HG03378 (cell line): ENCODE measurements around the gene CCDC152.
"Not testable (repeated sequence)": the region's sequence is repeated elsewhere in the genome, so short reads cannot be mapped to it uniquely, and the experiment has no call there.

Source experiments
- ATAC-seq: cut with Tn5 transposase; IDR thresholded peaks from one replicate; pipeline ENCODE4 v1.9.1; 2021; ENCODE audit warnings: mild to moderate bottlenecking, moderate library complexity; ENCODE audit not compliant: unreplicated experiment

Gene CCDC152

GRCh38 chr5:42811591-42812446, 55.2 kb downstream of the CCDC152 start, which contains the start of gene SELENOP:
Gene SELENOP, minus strand, starts transcription at chr5:42811892. Its CDS starts 3,539 bp downstream, at chr5:42808353.
- no peak for ATAC-seq

GRCh38 chr5:42812620-42813019, 56.0 kb downstream of the CCDC152 start:
- ATAC-seq = no peak

GRCh38 chr5:42813533-42813932, 56.9 kb downstream of the CCDC152 start:
- ATAC-seq = no peak

GRCh38 chr5:42816546-42816945, 59.9 kb downstream of the CCDC152 start:
- ATAC-seq = not testable (repeated sequence)

- no peak for ATAC-seq
These were observed 63.1 kb downstream of the CCDC152 start for GRCh38 chr5:42819745-42820144.

- ATAC-seq = no peak
These were observed 65.9 kb downstream of the CCDC152 start for GRCh38 chr5:42822548-42822947.

- ATAC-seq = no peak
These were observed 67.8 kb downstream of the CCDC152 start for GRCh38 chr5:42824347-42824976.

- no peak for ATAC-seq
These were observed 69.0 kb downstream of the CCDC152 start for GRCh38 chr5:42825422-42826148.

GRCh38 chr5:42826757-42827515, 70.3 kb downstream of the CCDC152 start:
- no peak for ATAC-seq

- no peak for ATAC-seq
These were observed 72.1 kb downstream of the CCDC152 start for GRCh38 chr5:42828671-42829070.

- no peak for ATAC-seq
These were observed 74.3 kb downstream of the CCDC152 start for GRCh38 chr5:42830924-42831323.

GRCh38 chr5:42832060-42832459, 75.4 kb downstream of the CCDC152 start:
- no peak for ATAC-seq

GRCh38 chr5:42836070-42836769, 79.6 kb downstream of the CCDC152 start:
- ATAC-seq = no peak

GRCh38 chr5:42837601-42838000, 81.0 kb downstream of the CCDC152 start:
- ATAC-seq = no peak

- no peak for ATAC-seq
These were observed 82.6 kb downstream of the CCDC152 start for GRCh38 chr5:42839196-42839595.

- no peak for ATAC-seq
These were observed 83.7 kb downstream of the CCDC152 start for GRCh38 chr5:42840269-42840668.

GRCh38 chr5:42840842-42841567, 84.4 kb downstream of the CCDC152 start:
- no peak for ATAC-seq

GRCh38 chr5:42842921-42843641, 86.5 kb downstream of the CCDC152 start:
- no peak for ATAC-seq
